Left lung (tissue), 10 donors: ENCODE measurements around the gene SHC4. TPM values are rescaled to one million over a fixed set of nuclear protein-coding genes. Genes with fewer than 3 reads are reported as not detected.
"Not testable (repeated sequence)": the region's sequence is repeated elsewhere in the genome, so short reads cannot be mapped to it uniquely, and the experiment has no call there.

Experiments
- ATAC-seq: fragments of 200-7000 bp; cut with Tn5 transposase; one replicate; pipeline ENCODE4 v1.9.1; 2020; ENCODE audit warnings: moderate library complexity
- DNase-seq, 4 donors: peaks; one replicate each; pipeline ENCODE4 v3.0.0-alpha.2; 2013 to 2020
- H3K27ac ChIP-seq, 2 donors: fragments of 200-600 bp; sonication (generic) in 1 of 2; one replicate each; pipeline versions ENCODE4 v1.5.0 to v1.8.0; 2020 to 2021
- H3K27me3 ChIP-seq, 2 donors: fragments of 200-600 bp; sonication (generic) in 1 of 2; one replicate each; pipeline versions ENCODE4 v1.5.0 to v1.8.0; 2020 to 2021
- H3K36me3 ChIP-seq, 2 donors: fragments of 200-600 bp; sonication (generic) in 1 of 2; one replicate each; pipeline versions ENCODE4 v1.5.0 to v1.8.0; 2020 to 2021
- H3K4me1 ChIP-seq, 2 donors: fragments of 200-600 bp; one replicate each; pipeline ENCODE4 v1.8.0; 2021
- H3K4me3 ChIP-seq, 2 donors: fragments of 200-600 bp; sonication (generic) in 1 of 2; one replicate each; pipeline versions ENCODE4 v1.5.0 to v1.8.0; 2020 to 2021; ENCODE audit warnings: mild to moderate bottlenecking in 1 of 2
- H3K9me3 ChIP-seq, 2 donors: fragments of 200-600 bp; sonication (generic) in 1 of 2; one replicate each; pipeline versions ENCODE4 v1.5.0 to v1.8.0; 2020 to 2021
- CTCF ChIP-seq, 2 donors: fragments of 200-600 bp; sonication (generic) in 1 of 2; IDR thresholded peaks; one replicate each; pipeline versions ENCODE4 v1.5.0 to v1.8.0; 2021; ENCODE audit warnings: antibody characterized with exemption in 2 of 2
- intact Hi-C, 2 donors: fragments of 100-400 bp; cut with DNase I; formaldehyde crosslinking; loops; one replicate each; pipeline versions ENCODE4 v1.11.2 to v1.14.2; 2022
- polyA plus RNA-seq, 6 donors: library from polyadenylated mRNA; unstranded; fragments of 120-200 nt; gene quantifications; one replicate each; pipeline ENCODE4 v1.2.1, GENCODE V29; 2013; ENCODE audit not compliant: insufficient read length in 6 of 6
- total RNA-seq, 2 donors: library from RNA; stranded (reverse); fragmentation: NEBNext Ultra II Directional; extraction: Animal tissue kit (Norgen Biotek cat#: 25700); gene quantifications; one replicate each; pipeline ENCODE4 v1.2.1, GENCODE V29; 2021
- donor health status: DM: no; HTN: yes; CAD: no.
- donor health status: DM: no; HTN: no; CAD: no.

The SHC4 gene
- total and polyA plus RNA-seq, 8 donors = 0.44 to 1.4 (median 0.98) TPM

DNA sequence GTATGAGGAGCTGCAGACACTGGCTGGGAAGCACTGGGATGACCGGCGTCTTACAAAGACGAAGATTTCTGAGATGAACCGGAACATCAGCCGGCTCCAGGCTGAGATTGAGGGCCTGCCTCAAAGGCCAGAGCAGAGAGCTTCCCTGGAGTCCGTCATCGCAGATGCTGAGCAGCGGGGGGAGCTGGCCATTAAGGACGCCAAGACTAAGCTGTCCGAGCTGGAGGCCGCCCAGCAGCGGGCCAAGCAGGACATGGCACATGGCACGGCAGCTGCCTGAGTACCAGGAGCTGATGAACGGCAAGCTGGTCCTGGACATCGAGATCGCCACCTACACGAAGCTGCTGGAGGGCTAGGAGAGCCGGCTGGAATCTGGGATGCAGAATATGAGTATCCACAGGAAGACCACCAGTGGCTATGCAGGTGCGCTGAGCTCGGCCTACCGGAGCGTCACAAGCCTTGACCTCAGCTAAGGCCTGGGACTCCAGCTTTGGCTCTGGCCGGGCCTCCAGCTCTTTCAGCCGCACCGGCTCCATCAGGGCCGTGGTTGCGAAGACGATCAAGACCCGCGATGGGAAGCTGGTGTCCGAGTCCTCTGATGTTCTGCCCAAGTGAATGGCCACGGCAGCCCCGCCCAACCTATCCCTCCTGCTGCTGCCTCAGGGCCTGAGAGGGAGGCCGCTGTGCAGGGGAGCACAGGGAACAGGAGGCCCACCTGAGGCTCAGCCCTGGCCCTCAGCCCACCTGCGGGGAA, 9.2 kb upstream of the SHC4 start:
- Histone ChIP-seq H3K4me1 (peaks cover 0 to 14% of the 10 kb centered on the region in 2 donors), H3K27me3 (peaks cover 0 to 19% of the 10 kb centered on the region in 2 donors), H3K27ac (no peak overlapping the region), H3K4me3 (no peak overlapping the region), H3K9me3 (no peaks in the 10 kb centered on the region), H3K36me3 (no peaks in the 10 kb centered on the region)
- no peak for DNase-seq
- ATAC-seq = no peak
- intact Hi-C loops = no loop called here
- TF ChIP-seq CTCF (IDR thresholded peaks at IDR 0.05) = no peak

DNA sequence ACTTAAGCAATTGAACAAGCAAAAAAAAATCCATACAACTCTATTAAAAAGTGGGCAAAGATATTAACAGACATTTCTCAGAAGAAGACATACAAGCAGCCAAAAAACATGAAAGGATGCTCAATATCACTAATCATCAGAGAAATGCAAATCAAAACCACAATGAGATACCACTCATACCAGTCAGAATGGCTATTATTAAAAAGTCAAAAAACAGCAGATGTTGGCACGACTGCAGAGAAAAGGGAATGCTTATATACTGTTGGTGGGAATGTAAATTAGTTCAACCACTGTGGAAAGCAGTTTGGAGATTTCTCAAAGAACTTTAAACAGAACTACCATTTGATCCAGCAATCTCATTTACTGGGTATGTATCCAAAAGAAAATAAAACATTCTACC, 7.2 kb upstream of the SHC4 start:
- intact Hi-C loops, ATAC-seq, H3K4me1 ChIP-seq, H3K4me3 ChIP-seq, H3K9me3 ChIP-seq, DNase-seq, H3K27ac ChIP-seq, H3K36me3 ChIP-seq: not testable (repeated sequence)
- peaks cover 0 to 14% of the 10 kb centered on the region in 2 donors for H3K27me3 ChIP-seq

GRCh38 chr15:48968066-48968465, 4.3 kb upstream of the SHC4 start:
- Histone ChIP-seq H3K36me3 (no peaks in the 10 kb centered on the region), H3K27ac (no peak overlapping the region), H3K9me3 (no peaks in the 10 kb centered on the region), H3K4me3 (no peak overlapping the region), H3K27me3 (peaks cover 0 to 32% of the 10 kb centered on the region in 2 donors), H3K4me1 (peaks cover 6 to 16% of the 10 kb centered on the region in 2 donors)
- DNase-seq (no peak), ATAC-seq (no peak)
- intact Hi-C loops = no loop called here
- TF ChIP-seq CTCF (IDR thresholded peaks at IDR 0.05) = no peak

DNA sequence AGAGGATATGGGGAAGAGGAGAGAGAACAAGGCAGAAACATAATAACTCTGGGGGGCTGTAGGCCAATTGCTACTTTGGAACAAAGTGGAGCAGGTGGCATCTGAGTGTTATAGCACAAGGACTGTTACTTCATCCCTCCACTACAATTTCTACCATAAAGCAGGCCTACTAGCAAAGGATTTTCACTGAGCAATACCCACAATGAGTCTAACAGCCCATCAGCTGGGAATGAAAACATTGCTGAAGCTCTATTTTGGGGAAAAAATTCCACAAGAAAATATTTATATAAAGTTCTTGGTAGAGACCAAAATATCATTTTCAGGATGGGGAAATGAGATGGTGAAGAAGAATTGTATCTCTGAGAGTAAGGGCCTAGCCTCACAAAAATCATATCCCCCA, 3.6 kb upstream of the SHC4 start:
- Histone ChIP-seq H3K4me1 (peaks cover 11 to 21% of the 10 kb centered on the region in 2 donors), H3K27me3 (peaks cover 0 to 39% of the 10 kb centered on the region in 2 donors), H3K9me3 (no peaks in the 10 kb centered on the region), H3K27ac (no peak overlapping the region), H3K4me3 (no peak overlapping the region), H3K36me3 (no peaks in the 10 kb centered on the region)
- intact Hi-C loops = no loop called here
- no peak for ATAC-seq
- no peak for DNase-seq
- no peak for TF ChIP-seq CTCF (IDR thresholded peaks at IDR 0.05)

GRCh38 chr15:48966595-48967301, 3.0 kb upstream of the SHC4 start:
- Histone ChIP-seq H3K27ac (no peak overlapping the region), H3K4me1 (peaks cover 11 to 21% of the 10 kb centered on the region in 2 donors), H3K36me3 (no peaks in the 10 kb centered on the region), H3K27me3 (peaks cover 0 to 45% of the 10 kb centered on the region in 2 donors), H3K4me3 (no peak overlapping the region), H3K9me3 (no peaks in the 10 kb centered on the region)
- no peak for TF ChIP-seq CTCF (IDR thresholded peaks at IDR 0.05)
- intact Hi-C loops = no loop called here
- ATAC-seq (no peak), DNase-seq (no peak)
